Activated T-helper 1 cell treated with anti-CD3 and anti-CD28 coated beads, Interleukin-12 subunit alpha, Interleukin-12 subunit beta, Interleukin-2, Interleukin-4 antibody, amounts not matched to agents 30 ng/mL and 10 ng/mL and 1 ng/mL, durations not matched to agents 14 hours and 24 hours and 36 hours (primary cell): ENCODE results near the gene CACNA1D. TPM values are rescaled to one million over a fixed set of nuclear protein-coding genes. Genes with fewer than 3 reads are reported as not detected.
"Not testable (repeated sequence)": the region's sequence is repeated elsewhere in the genome, so short reads cannot be mapped to it uniquely, and the experiment has no call there.

Experiments
- DNase-seq: peaks from one replicate; pipeline ENCODE4 v3.0.0; 2021; ENCODE audit warnings: low spot score
- H3K27ac Mint-ChIP-seq: one replicate; pipeline ENCODE4 v1.8.0; 2021; ENCODE audit warnings: mild to moderate bottlenecking, mixed read lengths
- H3K27me3 Mint-ChIP-seq: one replicate; pipeline ENCODE4 v1.8.0; 2022; ENCODE audit warnings: mild to moderate bottlenecking, moderate library complexity, mixed read lengths; ENCODE audit not compliant: insufficient read depth
- H3K36me3 Mint-ChIP-seq: one replicate; pipeline ENCODE4 v1.8.0; 2021; ENCODE audit warnings: low read depth, mixed read lengths
- H3K4me1 Mint-ChIP-seq: one replicate; pipeline ENCODE4 v1.8.0; 2021; ENCODE audit warnings: low read depth, mixed read lengths
- H3K4me3 Mint-ChIP-seq: one replicate; pipeline ENCODE4 v1.8.0; 2021; ENCODE audit warnings: mild to moderate bottlenecking, moderate library complexity, mixed read lengths
- H3K9me3 Mint-ChIP-seq: one replicate; pipeline ENCODE4 v1.8.0; 2021; ENCODE audit warnings: mixed read lengths
- intact Hi-C: fragments of 100-400 bp; cut with micrococcal nuclease; formaldehyde crosslinking; loops from one replicate; pipeline ENCODE4 v1.15.1; 2024
- total RNA-seq: library from RNA; stranded (reverse); gene quantifications from 2 replicates; pipeline ENCODE4 v1.2.3, GENCODE V29; 2022

Gene CACNA1D
- total RNA-seq, 1 donor from 2014 or later, result 0.65 TPM

GRCh38 chr3:53617893-53618523, 123.6 kb downstream of the CACNA1D start:
- Mint-ChIP-seq H3K36me3 (no peaks in the 10 kb centered on the region), H3K27me3 (peaks cover 5% of the 10 kb centered on the region)

DNA sequence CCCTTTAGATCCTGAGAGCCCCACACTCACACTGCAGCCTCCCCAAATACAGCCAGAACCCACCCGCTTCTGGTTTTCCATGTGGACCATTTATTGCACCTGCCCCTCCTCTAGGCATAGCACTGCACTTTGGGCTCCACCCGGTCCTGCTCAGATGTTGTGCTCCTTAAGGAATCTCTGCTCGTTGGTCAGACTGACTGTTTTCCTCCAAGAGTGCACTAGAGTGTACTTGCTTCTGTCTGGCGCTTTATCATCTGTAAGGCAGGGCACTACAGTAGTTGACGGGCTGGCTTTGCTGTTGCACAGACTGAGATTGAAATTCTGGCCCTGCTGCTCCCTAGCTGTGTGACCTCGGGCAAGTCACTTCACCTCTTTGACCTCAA, 124.1 kb downstream of the CACNA1D start:
- intact Hi-C loops, result no loop called here
- no peaks in the 10 kb centered on the region for H3K36me3 Mint-ChIP-seq
- H3K9me3 Mint-ChIP-seq, result no peaks in the 10 kb centered on the region

More at GRCh38 chr3:53617893-53618523, 123.6 kb downstream of the CACNA1D start:
- Mint-ChIP-seq H3K27ac (no peak overlapping the region), H3K4me3 (no peak overlapping the region), H3K9me3 (no peaks in the 10 kb centered on the region), H3K4me1 (no peaks in the 10 kb centered on the region)
- DNase-seq, result no peak
- intact Hi-C loops, result no loop called here

GRCh38 chr3:53618936-53619335, 124.5 kb downstream of the CACNA1D start:
- intact Hi-C loops, result no loop called here
- H3K4me3 Mint-ChIP-seq, result no peak overlapping the region
- peaks cover 5% of the 10 kb centered on the region for H3K27me3 Mint-ChIP-seq
- no peak overlapping the region for H3K27ac Mint-ChIP-seq
- H3K36me3 Mint-ChIP-seq, result no peaks in the 10 kb centered on the region
- DNase-seq, result no peak
- H3K4me1 Mint-ChIP-seq, result no peaks in the 10 kb centered on the region
- H3K9me3 Mint-ChIP-seq, result no peaks in the 10 kb centered on the region

More for the DNA sequence above, 124.1 kb downstream of the CACNA1D start:
- H3K4me3 Mint-ChIP-seq, result no peak overlapping the region
- no peak overlapping the region for H3K27ac Mint-ChIP-seq
- no peak for DNase-seq
- H3K27me3 Mint-ChIP-seq, result peaks cover 7% of the 10 kb centered on the region
- H3K4me1 Mint-ChIP-seq, result no peaks in the 10 kb centered on the region

DNA sequence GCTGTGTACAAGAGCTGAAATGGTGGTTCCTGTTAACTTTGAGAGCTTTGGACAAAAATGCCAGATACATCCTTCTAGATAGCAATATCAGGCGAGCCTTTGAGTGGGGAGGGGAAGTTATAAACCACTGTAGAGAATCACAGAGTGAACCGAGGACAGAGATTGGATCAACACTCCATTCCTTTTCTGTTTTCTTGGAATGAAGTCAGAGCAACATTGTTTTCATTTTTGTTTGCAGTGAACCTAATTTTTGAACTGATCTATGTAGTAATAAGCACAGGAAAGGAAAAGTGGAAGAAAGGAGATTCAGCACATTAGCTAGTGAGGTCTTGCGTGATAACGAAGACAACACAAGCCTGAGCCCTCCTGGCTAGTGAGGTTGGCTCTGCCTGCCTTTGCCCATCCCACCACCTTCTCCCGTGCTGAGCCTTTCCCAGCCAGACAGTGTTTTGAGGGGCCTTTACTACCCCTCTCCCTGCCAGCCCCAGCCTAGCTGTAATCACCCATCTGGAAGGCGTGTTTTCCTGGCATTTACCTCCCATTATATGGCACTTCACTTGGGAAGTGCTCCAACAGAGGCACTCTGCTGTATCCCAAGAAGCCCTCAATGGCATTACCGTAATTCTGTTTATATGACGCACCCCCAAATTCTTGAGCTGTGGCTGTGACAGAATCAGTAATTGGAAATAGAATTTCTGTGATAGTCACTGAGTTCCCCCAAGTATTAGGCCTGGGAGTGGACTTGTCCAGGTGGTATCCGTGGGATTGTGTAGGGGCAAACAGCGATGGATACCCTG, 129.8 kb downstream of the CACNA1D start:
- intact Hi-C loops, result no loop called here
- Mint-ChIP-seq H3K27ac (no peak overlapping the region), H3K9me3 (no peaks in the 10 kb centered on the region), H3K27me3 (peaks cover 6% of the 10 kb centered on the region), H3K4me1 (no peaks in the 10 kb centered on the region), H3K36me3 (no peaks in the 10 kb centered on the region), H3K4me3 (no peak overlapping the region)
- DNase-seq, result no peak

GRCh38 chr3:53626876-53627275, 132.5 kb downstream of the CACNA1D start:
- DNase-seq, result no peak
- Mint-ChIP-seq H3K4me3 (no peak overlapping the region), H3K9me3 (no peaks in the 10 kb centered on the region), H3K36me3 (no peaks in the 10 kb centered on the region), H3K4me1 (no peaks in the 10 kb centered on the region), H3K27ac (no peak overlapping the region), H3K27me3 (peaks cover 12% of the 10 kb centered on the region)
- intact Hi-C loops, result no loop called here

GRCh38 chr3:53628536-53629401, 134.4 kb downstream of the CACNA1D start:
- peaks cover 12% of the 10 kb centered on the region for H3K27me3 Mint-ChIP-seq
- H3K9me3 Mint-ChIP-seq, result no peaks in the 10 kb centered on the region
- H3K4me1 Mint-ChIP-seq, result no peaks in the 10 kb centered on the region
- intact Hi-C loops, result no loop called here
- H3K36me3 Mint-ChIP-seq, result no peaks in the 10 kb centered on the region
- no peak overlapping the region for H3K4me3 Mint-ChIP-seq
- no peak overlapping the region for H3K27ac Mint-ChIP-seq
- no peak for DNase-seq

DNA sequence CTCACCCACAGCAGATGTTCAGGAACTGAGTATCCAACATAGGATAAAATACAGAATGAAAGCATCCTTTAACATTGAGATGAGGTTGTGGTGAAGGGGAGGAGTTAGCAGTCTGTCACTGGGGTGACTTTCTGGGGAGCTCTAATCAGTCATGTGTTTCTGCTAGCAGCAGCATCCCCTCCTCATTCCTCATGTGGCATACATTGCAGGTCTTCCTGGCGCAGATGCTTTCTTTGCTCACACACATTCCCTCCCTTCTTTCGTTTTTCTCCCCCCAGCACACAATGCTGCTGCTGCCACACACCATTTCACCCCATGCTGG, 135.0 kb downstream of the CACNA1D start:
- H3K4me1 Mint-ChIP-seq, result no peaks in the 10 kb centered on the region
- intact Hi-C loops, result no loop called here
- H3K36me3 Mint-ChIP-seq, result no peaks in the 10 kb centered on the region
- H3K27ac Mint-ChIP-seq, result no peak overlapping the region
- H3K4me3 Mint-ChIP-seq, result no peak overlapping the region
- peaks cover 12% of the 10 kb centered on the region for H3K27me3 Mint-ChIP-seq
- no peak for DNase-seq
- H3K9me3 Mint-ChIP-seq, result no peaks in the 10 kb centered on the region

- Mint-ChIP-seq H3K27ac (no peak overlapping the region), H3K4me1 (no peaks in the 10 kb centered on the region), H3K27me3 (peaks cover 14% of the 10 kb centered on the region), H3K4me3 (no peak overlapping the region), H3K36me3 (no peaks in the 10 kb centered on the region), H3K9me3 (no peaks in the 10 kb centered on the region)
- intact Hi-C loops, result no loop called here
- DNase-seq, result no peak
Measured at GRCh38 chr3:53630547-53630946, 136.1 kb downstream of the CACNA1D start.

DNA sequence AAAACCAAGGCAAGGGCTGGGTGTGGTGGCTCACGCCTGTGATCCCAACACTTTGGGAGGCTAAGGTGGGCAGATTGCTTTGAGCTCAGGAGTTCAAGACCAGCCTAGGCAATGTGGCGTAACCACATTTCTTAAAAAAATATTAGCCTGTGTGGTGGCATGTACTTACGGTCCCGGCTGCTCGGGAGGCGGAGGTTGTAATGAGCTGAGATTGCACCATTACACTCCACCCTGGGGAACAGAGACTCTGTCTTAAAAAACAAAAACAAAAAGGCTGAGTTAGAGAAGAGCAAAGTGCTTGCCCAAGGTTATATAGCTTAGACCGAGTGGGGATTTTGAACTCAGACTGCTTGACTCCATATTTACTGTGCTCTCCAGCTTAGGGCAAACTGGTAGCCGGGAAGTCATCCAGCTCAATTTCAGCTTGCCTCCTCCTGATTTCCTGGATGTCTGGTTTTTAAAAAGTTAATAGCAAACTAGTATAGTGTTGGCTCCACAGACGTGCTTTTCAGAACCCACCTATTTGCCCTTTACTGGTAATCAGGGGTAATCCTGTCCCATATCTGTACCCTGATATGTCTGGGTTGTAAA, 138.9 kb downstream of the CACNA1D start:
- intact Hi-C loops, result no loop called here
- Mint-ChIP-seq H3K4me1 (no peaks in the 10 kb centered on the region), H3K9me3 (no peaks in the 10 kb centered on the region), H3K27me3 (peaks cover 14% of the 10 kb centered on the region), H3K36me3 (no peaks in the 10 kb centered on the region), H3K27ac (no peak overlapping the region), H3K4me3 (no peak overlapping the region)
- DNase-seq, result no peak

DNA sequence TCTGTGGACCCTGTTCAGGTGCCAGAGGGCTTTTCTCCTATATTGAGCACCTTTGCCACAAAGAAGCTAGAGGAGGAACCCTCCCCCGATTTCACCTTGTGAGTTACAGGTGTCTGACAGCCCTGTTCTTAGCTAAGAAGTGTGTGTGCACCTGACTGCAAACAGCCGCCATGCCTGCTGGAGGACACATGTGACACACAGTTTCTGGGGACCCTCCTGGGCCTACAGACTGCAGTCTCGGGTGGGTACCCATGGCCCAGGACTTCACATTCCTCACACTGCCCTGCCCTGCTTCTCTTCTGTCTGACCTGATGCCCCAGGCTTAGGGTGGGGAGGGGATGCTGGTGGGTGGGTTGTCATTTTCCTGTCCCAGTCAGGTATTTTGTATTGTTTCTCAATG, 140.6 kb downstream of the CACNA1D start:
- intact Hi-C loops, result no loop called here
- no peaks in the 10 kb centered on the region for H3K9me3 Mint-ChIP-seq
- H3K36me3 Mint-ChIP-seq, result no peaks in the 10 kb centered on the region
- peaks cover 12% of the 10 kb centered on the region for H3K27me3 Mint-ChIP-seq
- H3K4me1 Mint-ChIP-seq, result no peaks in the 10 kb centered on the region
- DNase-seq, result no peak
- no peak overlapping the region for H3K27ac Mint-ChIP-seq
- no peak overlapping the region for H3K4me3 Mint-ChIP-seq

DNA sequence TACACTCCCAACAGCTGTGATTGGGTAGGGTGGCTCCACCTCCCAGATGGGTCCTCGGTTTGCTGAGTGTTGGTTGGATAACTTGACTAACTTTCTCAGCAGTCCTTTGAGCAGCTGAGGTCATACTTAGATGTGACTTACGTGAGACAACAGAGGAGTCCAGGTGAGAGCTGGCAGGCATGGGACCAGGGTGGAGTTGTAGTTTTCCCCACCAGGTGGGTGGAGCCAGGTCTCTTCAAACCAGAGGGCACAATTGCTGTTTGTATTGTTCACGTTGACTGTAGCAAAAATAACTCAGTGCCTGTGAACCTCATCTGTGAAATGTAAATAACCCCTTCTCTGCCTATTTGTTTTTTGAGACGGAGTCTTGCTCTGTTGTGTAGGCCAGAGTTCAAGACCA, 144.4 kb downstream of the CACNA1D start:
- H3K9me3 Mint-ChIP-seq, H3K4me1 Mint-ChIP-seq, H3K27me3 Mint-ChIP-seq, H3K36me3 Mint-ChIP-seq, H3K27ac Mint-ChIP-seq, H3K4me3 Mint-ChIP-seq, DNase-seq, intact Hi-C loops: not testable (repeated sequence)

GRCh38 chr3:53641397-53641796, 147.0 kb downstream of the CACNA1D start:
- Mint-ChIP-seq H3K4me1 (no peaks in the 10 kb centered on the region), H3K27me3 (peaks cover 4% of the 10 kb centered on the region), H3K27ac (no peak overlapping the region), H3K36me3 (no peaks in the 10 kb centered on the region), H3K4me3 (no peak overlapping the region), H3K9me3 (no peaks in the 10 kb centered on the region)
- no peak for DNase-seq
- intact Hi-C loops, result no loop called here

GRCh38 chr3:53642211-53642610, 147.8 kb downstream of the CACNA1D start:
- no peaks in the 10 kb centered on the region for H3K36me3 Mint-ChIP-seq
- intact Hi-C loops, result no loop called here
- no peak for DNase-seq
- no peak overlapping the region for H3K4me3 Mint-ChIP-seq
- H3K9me3 Mint-ChIP-seq, result no peaks in the 10 kb centered on the region
- no peak overlapping the region for H3K27ac Mint-ChIP-seq
- no peaks in the 10 kb centered on the region for H3K4me1 Mint-ChIP-seq
- peaks cover 6% of the 10 kb centered on the region for H3K27me3 Mint-ChIP-seq
